Ovary (tissue), 3 donors: ENCODE measurements around the gene ACAP2.

Experiments
- CTCF ChIP-seq, 3 donors: fragments of 450-650 bp in 2 of 3; fragments of 200-600 bp in 1 of 3; IDR thresholded peaks; one replicate each; pipeline versions ENCODE4 v1.5.1 to v1.8.0; 2016 to 2022; ENCODE audit warnings: antibody characterized with exemption in 3 of 3, mild to moderate bottlenecking in 1 of 3
- EP300 ChIP-seq: sonication (generic); formaldehyde crosslinking; IDR thresholded peaks from one replicate; pipeline ENCODE4 v1.6.1; 2017; ENCODE audit warnings: antibody characterized with exemption
- POLR2A ChIP-seq: fragments of 450-650 bp; IDR thresholded peaks from one replicate; pipeline ENCODE4 v1.6.1; 2017; ENCODE audit warnings: antibody characterized with exemption, mild to moderate bottlenecking, moderate library complexity
- donor health status: DM: no; HTN: no; CAD: no.

GRCh38 chr3:195466251-195466650 is 23.4 kb upstream of the ACAP2 start:
- no peak for TF ChIP-seq CTCF (IDR thresholded peaks at IDR 0.05)
- TF ChIP-seq POLR2A: no peak
- no peak for TF ChIP-seq EP300
